Kidney glomerular epithelial cell (primary cell): Measurements from ENCODE around the gene MORN1.

ENCODE experiments used
- DNase-seq: peaks from one replicate; lab custom pipeline; 2025; lab: John Stamatoyannopoulos, UW

The MORN1 gene

GRCh38 chr1:2419416-2419815, 28.1 kb upstream of the MORN1 start:
- DNase-seq = no peak

- no peak for DNase-seq
Measured at GRCh38 chr1:2418791-2419320, 27.5 kb upstream of the MORN1 start.

- no peak for DNase-seq
Measured at GRCh38 chr1:2417833-2418225, 26.5 kb upstream of the MORN1 start.

GRCh38 chr1:2417083-2417832, 25.9 kb upstream of the MORN1 start:
- no peak for DNase-seq

- DNase-seq = no peak
Measured at GRCh38 chr1:2416403-2416802, 25.0 kb upstream of the MORN1 start.

GRCh38 chr1:2415801-2416208, 24.5 kb upstream of the MORN1 start:
- no peak for DNase-seq

GRCh38 chr1:2415337-2415736, 24.0 kb upstream of the MORN1 start:
- DNase-seq = no peak

- DNase-seq = peak; percentile 36
Measured at GRCh38 chr1:2414297-2414958, 23.1 kb upstream of the MORN1 start.

GRCh38 chr1:2413495-2414296, 22.3 kb upstream of the MORN1 start:
- no peak for DNase-seq

- peak; percentile 66 for DNase-seq
Measured at GRCh38 chr1:2412773-2413494, 21.6 kb upstream of the MORN1 start.

GRCh38 chr1:2412395-2412772, 21.0 kb upstream of the MORN1 start, which contains the start of gene PEX10:
PEX10 (minus strand) TSS chr1:2412564; CDS start chr1:2412502, 62 bp downstream.
- peak; percentile 92 for DNase-seq

GRCh38 chr1:2411801-2412394, 20.5 kb upstream of the MORN1 start:
- no peak for DNase-seq

- DNase-seq = no peak
Measured at GRCh38 chr1:2409745-2410144, 18.4 kb upstream of the MORN1 start.

GRCh38 chr1:2408859-2409276, 17.5 kb upstream of the MORN1 start:
- no peak for DNase-seq

GRCh38 chr1:2408456-2408855, 17.1 kb upstream of the MORN1 start:
- no peak for DNase-seq

GRCh38 chr1:2407991-2408275, 16.6 kb upstream of the MORN1 start:
- DNase-seq = no peak

GRCh38 chr1:2407166-2407990, 16.0 kb upstream of the MORN1 start:
- DNase-seq = no peak

GRCh38 chr1:2406451-2407041, 15.2 kb upstream of the MORN1 start:
- DNase-seq = no peak

GRCh38 chr1:2405588-2406295, 14.4 kb upstream of the MORN1 start:
- no peak for DNase-seq
